Measurements from ENCODE around the gene USP36. TPM values are rescaled to one million over a fixed set of nuclear protein-coding genes. Genes with fewer than 3 reads are reported as not detected.
A peak's percentile ranks its signal among the peaks of the same experiment; 100 is the strongest.

Gene USP36
- total RNA-seq, 4 donors from 2014 or later: 28.5 to 96.5 (median 63.5) TPM

- no peak for TF ChIP-seq EP300 (IDR thresholded peaks at IDR 0.05; ENCODE audit: low read depth)
- TF ChIP-seq POLR2AphosphoS5 (IDR thresholded peaks at IDR 0.05): no peak
- no peak for TF ChIP-seq CTCF (IDR thresholded peaks at IDR 0.05)
- no peak for TF ChIP-seq POLR2A (IDR thresholded peaks at IDR 0.05)
- Histone ChIP-seq H3K9me3 (no peaks in the 10 kb centered on the region), H3K27ac (peak overlapping the region; percentile 95 to 98 (median 96)), H3K27me3 (no peaks in the 10 kb centered on the region), H3K36me3 (no peaks in the 10 kb centered on the region), H3K4me3 (no peak overlapping the region), H3K4me1 (peaks cover 11 to 39% (median 29%) of the 10 kb centered on the region in 4 donors)
- DNase-seq: no peak
- intact Hi-C loops (cut with DNase I; ENCODE audit: low total_unique reads): no loop called here
- 90% methylated on average over 3 to 6 of the region's 6 CpGs for WGBS, 2 donors (ENCODE audit: low coverage in 1 of 2)
- in situ Hi-C loops (cut with MboI; ENCODE audit: low pct_ligation_motif_present in 1 of 4, low pct_unique_long_range_greater_than_20kb in 1 of 4, low sequenced_read_pairs in 3 of 4): no loop called here
Measured at GRCh38 chr17:78784352-78784751, 56.3 kb downstream of the USP36 start.

DNA sequence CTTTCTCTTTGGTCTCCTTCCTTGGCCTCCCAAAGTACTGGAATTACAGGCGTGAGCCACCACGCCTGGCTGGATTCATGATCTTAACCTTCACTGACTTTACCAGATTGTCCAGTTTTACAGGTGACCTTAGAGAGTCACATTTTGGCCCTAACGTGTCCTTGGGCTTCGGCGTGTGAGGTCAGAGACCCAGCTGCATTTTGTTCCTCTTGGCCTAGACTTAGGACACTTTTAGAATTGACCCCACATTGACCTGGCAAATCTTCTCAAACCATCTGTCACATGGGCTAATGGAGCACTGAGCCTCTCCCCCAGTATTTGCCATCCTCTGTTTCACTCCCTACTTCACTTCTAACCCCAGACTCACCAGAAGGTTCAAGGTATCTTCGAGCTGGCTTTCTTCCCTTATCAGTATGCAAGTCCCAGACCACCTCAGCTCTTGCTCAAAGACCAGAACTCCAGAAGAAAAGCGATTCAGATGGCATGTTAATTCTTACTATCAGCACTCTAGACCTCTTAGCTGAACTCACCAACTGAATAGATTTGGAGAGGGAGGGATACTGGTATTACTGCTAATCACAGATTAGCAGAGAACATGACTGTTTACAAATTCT is 56.8 kb downstream of the USP36 start:
- 76 to 86% methylated on average over 2 to 7 of the region's 7 CpGs for WGBS, 2 donors (ENCODE audit: low coverage in 1 of 2)
- no peaks in the 10 kb centered on the region for H3K27me3 ChIP-seq
- TF ChIP-seq CTCF (IDR thresholded peaks at IDR 0.05): no peak
- no peak for TF ChIP-seq POLR2A (IDR thresholded peaks at IDR 0.05)
- no peak for TF ChIP-seq EP300 (IDR thresholded peaks at IDR 0.05; ENCODE audit: low read depth)
- TF ChIP-seq POLR2AphosphoS5 (IDR thresholded peaks at IDR 0.05): no peak
- DNase-seq: no peak
- in situ Hi-C loops (cut with MboI; ENCODE audit: low pct_ligation_motif_present in 1 of 4, low pct_unique_long_range_greater_than_20kb in 1 of 4, low sequenced_read_pairs in 3 of 4): no loop called here
- intact Hi-C loops (cut with DNase I; ENCODE audit: low total_unique reads): no loop called here
- no peak overlapping the region for H3K4me3 ChIP-seq
- peak overlapping the region; percentile 95 to 98 (median 96) for H3K27ac ChIP-seq
- no peaks in the 10 kb centered on the region for H3K9me3 ChIP-seq
- no peaks in the 10 kb centered on the region for H3K36me3 ChIP-seq
- peaks cover 8 to 34% (median 26%) of the 10 kb centered on the region in 4 donors for H3K4me1 ChIP-seq

- Histone ChIP-seq H3K27me3 (no peaks in the 10 kb centered on the region), H3K4me3 (peak within 1 kb of the TSS; percentile 92 to 100 (median 94)), H3K9me3 (no peaks in the 10 kb centered on the region), H3K27ac (peak within 1 kb of the TSS; percentile 95 to 98 (median 97)), H3K4me1 (peaks cover 8 to 37% (median 26%) of the 10 kb centered on the region in 4 donors), H3K36me3 (no peaks in the 10 kb centered on the region)
- DNase-seq: peak; percentile 26
- no peak for TF ChIP-seq CTCF (IDR thresholded peaks at IDR 0.05)
- no peak for TF ChIP-seq EP300 (IDR thresholded peaks at IDR 0.05; ENCODE audit: low read depth)
- peak in 1 of 3 donors; percentile 54 for TF ChIP-seq POLR2AphosphoS5 (IDR thresholded peaks at IDR 0.05)
- no peak for TF ChIP-seq POLR2A (IDR thresholded peaks at IDR 0.05)
- 1% methylated on average over 29 of the region's 64 CpGs; no CpG with 5 or more reads in 1 of the 2 donors for WGBS, 2 donors (ENCODE audit: low coverage in 1 of 2)
- intact Hi-C loops (cut with DNase I; ENCODE audit: low total_unique reads) (no loop called here), in situ Hi-C loops (cut with MboI; ENCODE audit: low pct_ligation_motif_present in 1 of 4, low pct_unique_long_range_greater_than_20kb in 1 of 4, low sequenced_read_pairs in 3 of 4) (no loop called here)
Measured at GRCh38 chr17:78781893-78782304, 58.7 kb downstream of the USP36 start, which contains the start of gene CYTH1. CYTH1 (minus strand) TSS chr17:78782273; CDS start chr17:78782223, 50 bp downstream.

- Histone ChIP-seq H3K9me3 (no peaks in the 10 kb centered on the region), H3K36me3 (no peaks in the 10 kb centered on the region), H3K27ac (peak overlapping the region; percentile 91 to 97 (median 93)), H3K4me3 (peak overlapping the region; percentile 92 to 100 (median 94)), H3K4me1 (peaks cover 8 to 37% (median 26%) of the 10 kb centered on the region in 4 donors), H3K27me3 (no peaks in the 10 kb centered on the region)
- WGBS, 2 donors (ENCODE audit: low coverage in 1 of 2): 8 to 45% methylated on average over 5 to 27 of the region's 68 CpGs
- in situ Hi-C loops (cut with MboI; ENCODE audit: low pct_ligation_motif_present in 1 of 4, low pct_unique_long_range_greater_than_20kb in 1 of 4, low sequenced_read_pairs in 3 of 4): no loop called here
- peak; percentile 59 for DNase-seq
- TF ChIP-seq POLR2AphosphoS5 (IDR thresholded peaks at IDR 0.05) (peak in 1 of 3 donors; percentile 15), POLR2A (IDR thresholded peaks at IDR 0.05) (no peak)
- intact Hi-C loops (cut with DNase I; ENCODE audit: low total_unique reads): no loop called here
Measured at GRCh38 chr17:78781104-78781892, 59.3 kb downstream of the USP36 start.
